GM19452 (cell line): ENCODE results near the gene ALPL.

ENCODE experiments used
- ATAC-seq: cut with Tn5 transposase; IDR thresholded peaks from one replicate; pipeline ENCODE4 v1.9.1; 2021; ENCODE audit not compliant: unreplicated experiment

Gene ALPL

GRCh38 chr1:21596174-21596573 lies 87.0 kb downstream of the ALPL start:
- ATAC-seq, result no peak

DNA sequence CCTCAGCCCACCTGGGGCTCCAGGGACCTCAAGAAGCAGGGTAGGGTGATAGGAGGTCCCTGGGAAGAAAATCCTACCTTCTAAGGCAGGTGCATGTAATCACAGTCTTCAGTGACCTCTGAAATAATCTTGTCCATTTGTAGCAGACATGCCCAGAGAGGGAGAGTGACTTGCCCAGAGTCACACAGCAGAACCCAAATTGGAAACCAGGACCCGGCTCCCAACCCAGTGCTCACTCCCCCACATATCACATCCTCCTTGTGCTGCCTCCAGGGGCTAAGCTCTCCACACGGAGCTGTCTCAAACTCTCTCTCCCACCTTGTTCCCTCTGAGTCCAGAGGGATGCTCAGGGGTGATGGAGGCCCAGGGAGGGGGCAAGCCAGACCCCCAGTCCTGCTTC lies 87.4 kb downstream of the ALPL start:
- no peak for ATAC-seq

DNA sequence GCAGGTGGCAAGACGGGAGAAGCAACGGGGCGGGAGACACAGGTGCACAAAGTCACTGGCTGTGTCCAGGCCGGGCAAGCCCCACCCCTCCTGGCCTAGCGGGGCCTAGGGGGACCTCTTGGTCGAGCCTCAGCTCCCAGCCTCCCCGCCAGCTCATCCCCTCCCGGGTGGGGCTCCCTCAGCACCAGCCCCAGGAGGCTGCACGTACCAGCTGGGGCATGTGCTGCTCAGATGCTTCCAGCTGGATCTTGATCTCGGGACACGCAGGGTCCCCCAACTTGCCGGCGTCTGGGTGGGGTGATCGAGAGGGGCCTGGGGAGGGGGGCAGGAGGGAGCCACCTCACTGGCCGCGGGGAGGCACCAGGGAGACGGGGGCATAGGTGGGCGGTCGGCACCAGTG lies 88.5 kb downstream of the ALPL start:
- ATAC-seq, result no peak

- ATAC-seq, result no peak
Observed at GRCh38 chr1:21598417-21598816, 89.2 kb downstream of the ALPL start.

- no peak for ATAC-seq
Observed at GRCh38 chr1:21598904-21599303, 89.7 kb downstream of the ALPL start.

DNA sequence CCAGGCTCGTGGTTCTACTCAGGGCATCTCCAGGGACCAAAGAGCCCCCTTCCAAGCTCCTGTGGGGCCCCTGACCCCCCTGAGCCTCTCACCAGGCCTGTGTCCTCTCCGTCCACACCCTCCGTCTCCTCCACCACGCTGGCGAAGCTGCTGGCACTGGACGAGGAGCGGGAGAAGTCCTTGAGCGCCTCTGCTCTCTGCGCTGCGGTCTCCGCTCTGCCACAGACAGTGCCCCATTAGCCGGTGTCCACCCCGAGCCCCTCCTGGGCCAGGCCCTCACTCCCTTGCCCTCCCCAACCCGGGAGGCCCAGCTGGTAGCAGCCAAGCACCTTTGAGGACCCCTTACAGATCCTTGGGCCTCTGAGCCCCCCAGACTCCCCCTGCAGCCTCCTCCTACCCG lies 90.2 kb downstream of the ALPL start:
- no peak for ATAC-seq

DNA sequence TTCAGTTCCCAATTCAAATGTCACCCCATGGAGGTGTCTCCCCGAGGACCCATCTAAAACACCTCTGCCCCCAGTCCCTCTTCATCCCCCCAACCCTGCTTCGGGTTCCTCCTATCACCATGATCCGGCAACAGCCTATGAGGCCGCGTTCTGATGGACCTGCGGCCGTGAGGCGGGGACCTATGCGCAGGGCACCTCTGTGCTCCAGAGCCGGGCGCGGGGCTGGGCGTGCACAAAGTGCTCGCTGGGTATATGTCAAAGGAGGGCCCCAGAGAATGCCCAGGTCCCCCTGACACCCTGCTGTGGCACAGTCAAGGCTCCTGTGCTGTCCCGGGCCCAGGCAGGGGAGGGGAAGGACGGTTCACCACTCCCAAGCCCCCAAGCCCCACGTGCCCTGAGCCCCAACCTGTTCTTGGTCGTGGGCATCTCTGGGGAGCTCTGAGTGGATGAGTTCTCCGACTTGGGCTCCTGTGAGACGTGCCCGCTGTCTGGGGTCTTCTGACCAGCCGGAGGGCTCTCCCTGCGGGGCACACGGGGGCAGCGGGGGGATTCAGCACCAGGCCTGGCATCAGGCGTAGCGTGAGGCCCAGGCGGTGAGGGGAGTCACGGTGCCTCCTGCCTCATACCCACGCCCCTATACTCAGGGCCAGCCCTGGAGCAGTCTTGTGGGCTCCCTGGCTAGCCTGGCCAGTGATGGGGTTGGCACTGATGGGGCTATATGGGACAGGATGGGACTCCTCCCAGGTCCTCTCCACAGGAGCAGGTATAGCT lies 92.2 kb downstream of the ALPL start:
- no peak for ATAC-seq

DNA sequence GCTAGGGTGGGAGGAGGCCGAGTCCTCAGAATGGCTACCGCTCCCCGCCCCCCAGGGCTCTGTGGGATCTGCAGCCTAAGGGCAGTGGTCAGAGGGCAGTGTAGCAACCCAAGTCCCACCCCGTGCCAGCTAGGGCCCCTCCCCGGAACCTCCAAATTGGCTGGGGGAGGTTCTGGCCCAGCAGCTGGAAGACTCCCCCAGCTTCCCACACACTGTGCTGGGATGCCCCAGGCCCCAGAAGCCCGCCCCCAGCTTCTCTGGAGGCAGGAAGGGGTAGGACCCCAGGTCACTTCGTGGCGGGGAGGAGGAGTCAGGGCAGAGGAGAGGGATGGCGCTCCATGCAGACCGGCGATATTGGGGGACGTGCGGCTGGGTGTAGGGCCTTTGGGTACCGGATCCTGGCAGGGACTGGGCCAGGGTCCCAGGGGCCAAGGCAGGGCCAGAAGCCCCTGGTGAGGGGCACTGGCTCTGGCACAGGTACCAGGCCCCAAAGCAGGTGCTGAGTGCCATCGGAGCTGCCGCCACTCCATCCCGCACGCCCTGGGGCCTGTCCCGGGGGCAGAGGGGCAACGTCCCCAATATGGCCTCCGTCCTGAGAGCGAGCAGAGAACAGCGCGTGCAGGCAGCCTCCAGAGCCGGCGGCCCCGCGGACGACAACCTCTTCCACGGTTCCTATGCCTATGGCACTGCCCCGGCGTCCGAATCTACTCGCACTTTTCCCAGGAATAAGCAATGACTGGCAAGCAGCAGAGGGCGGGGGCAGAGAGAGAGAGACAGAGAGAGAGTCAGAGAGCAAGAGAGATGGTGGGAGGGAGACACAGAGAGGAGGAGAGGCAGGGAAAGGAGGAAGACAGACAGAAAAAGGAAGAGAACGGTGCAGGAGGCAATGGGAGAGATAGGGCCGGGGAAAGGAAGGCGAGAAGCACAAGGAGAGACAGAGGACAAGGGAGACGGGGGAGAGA lies 94.2 kb downstream of the ALPL start:
- ATAC-seq, result no peak

GRCh38 chr1:21604208-21604957 lies 95.2 kb downstream of the ALPL start:
- no peak for ATAC-seq

DNA sequence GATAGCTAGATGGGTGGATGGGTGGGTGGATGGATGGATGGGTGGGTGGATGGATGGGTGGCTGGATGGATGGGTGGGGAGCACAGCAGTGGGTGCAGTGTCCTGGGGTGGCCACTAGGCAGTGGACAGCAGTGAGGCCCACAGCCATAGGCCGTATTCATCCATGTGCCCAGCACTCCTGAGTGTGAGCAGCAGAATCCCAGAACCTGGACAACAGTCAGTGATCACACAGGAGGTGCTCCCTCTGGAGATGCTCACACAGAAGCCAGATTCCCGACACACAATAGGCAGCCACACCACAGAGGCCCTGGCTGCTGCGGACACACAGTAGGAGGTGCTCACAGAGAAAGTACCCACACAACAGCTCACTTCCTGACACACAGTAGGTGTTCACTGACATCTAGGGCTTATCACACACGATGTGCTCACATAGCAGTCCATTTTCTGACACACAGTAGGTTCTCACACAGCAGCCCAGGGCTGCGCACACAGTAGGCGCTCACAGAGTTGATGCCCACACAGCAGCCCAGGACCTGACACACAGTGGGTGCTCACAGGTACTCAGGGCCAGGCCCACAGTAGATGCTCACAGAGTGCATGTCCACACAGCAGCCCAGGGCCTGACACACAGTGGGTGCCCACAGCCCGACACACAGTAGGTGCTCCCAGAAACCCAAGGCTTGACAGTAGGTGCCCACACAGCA lies 95.9 kb downstream of the ALPL start:
- ATAC-seq, result no peak

DNA sequence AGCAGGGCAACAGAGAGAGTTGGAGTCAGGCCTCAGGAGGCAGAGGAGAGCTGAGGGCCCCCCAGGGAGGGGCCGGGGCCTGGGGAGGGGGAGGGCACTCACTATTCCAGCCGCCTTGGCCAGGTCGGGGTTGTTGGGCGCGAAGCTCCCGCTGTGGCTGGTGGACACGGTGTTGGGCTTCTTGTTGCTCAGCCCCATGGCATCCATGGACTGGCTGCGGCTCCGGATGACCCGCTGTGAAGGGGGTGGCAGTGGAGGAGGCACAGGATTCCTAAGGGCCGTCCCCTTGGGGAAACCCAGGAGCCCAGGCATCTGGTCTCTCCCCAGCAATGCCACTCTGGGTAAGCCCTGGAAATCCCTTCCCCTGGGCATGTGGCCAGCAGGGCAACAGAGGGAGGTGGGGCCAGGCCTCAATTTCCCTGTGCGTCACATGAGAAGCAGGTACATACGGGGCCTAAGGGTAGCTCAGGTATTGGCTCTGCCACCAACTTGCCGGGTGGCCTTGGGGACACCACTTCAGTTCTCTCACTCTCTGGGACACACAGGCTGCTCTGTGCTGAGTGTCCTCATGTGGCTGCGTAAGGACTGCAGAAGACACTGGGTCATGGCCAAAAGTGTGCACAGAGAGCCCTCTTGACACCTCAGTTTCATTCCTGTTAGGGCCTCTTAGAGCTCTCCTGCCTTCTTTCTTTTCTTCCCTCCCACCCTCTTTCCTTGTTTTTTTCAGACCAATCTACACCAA lies 96.9 kb downstream of the ALPL start:
- no peak for ATAC-seq

- ATAC-seq, result no peak
Observed at GRCh38 chr1:21607549-21608529, 98.6 kb downstream of the ALPL start.

- ATAC-seq, result no peak
Observed at GRCh38 chr1:21608798-21609197, 99.6 kb downstream of the ALPL start.

DNA sequence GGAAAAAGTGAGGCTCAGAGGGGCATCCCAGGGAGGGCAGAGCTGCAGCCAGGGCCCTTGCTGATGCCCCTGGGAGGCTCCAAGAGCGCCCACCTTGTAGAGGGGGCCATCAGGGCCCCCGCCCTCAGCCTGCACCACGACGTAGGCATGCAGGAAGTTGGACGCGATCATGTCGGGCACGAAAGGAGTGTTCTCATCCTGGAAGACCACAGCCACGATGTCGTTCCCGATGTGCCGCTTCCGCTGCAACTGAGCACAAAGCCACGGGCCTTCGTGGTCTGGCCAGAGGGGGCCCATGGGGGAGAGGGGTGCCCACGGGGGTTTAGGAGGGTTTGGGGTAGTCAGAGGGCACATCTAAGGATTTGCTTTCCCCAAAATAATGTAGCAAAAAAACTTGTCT lies 100.8 kb downstream of the ALPL start:
- ATAC-seq, result no peak

GRCh38 chr1:21610989-21611785 lies 102.0 kb downstream of the ALPL start:
- no peak for ATAC-seq

DNA sequence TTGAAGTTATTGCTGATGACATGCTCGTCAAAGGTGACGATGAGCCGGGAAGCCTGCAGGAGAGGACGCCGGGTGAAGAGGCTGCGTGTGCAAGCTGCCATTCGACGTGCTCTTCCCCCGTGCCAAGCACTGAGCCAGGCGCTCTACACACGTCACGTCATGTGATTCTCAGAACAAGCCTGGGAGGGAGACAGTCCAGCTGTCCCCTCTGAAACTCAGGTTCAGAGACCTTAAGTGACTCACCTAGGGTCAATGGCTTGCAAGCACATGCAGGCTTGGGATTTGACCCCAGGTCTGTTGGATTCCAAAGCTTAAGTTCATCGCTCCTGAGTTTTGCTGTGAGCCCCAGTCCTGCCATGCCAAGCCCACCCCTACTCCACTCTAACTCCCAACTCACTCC lies 102.8 kb downstream of the ALPL start:
- no peak for ATAC-seq

DNA sequence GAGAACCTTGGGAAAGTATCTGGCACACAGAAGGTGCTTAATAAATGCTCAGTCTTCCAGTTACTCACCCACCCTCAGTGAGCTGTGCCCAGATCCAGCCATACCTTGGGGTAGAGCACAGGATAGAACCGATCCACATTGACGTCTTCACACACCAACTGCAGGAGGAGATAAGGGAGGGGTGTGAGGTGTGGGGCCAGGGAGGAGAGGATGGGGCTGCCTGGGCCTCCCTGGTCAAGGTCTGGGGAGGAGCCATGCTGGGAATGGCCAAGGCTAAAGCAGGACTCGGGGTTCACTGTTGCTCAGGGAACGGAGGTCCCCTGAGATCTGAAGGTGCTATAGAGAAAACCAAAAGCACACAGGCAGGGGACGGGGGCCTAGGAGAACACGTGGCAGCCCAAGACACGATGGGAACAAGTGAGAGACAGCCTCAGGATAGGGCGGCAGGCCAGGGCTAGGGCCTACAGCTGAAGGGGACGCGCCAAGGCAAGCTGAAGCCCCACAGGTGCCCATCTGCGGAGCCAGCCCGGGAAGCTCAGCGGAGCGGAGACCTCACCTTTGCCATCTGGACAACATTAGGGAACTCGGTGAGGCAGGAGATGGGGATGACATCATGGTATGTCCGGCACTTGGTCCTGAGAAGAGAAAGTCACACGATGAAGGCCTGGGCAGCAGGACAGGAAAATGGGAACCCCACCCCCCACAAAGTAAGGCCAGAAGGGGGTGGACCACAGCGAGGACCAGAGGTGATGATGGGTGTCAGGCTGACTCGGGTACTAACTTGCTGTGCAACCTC lies 104.0 kb downstream of the ALPL start:
- ATAC-seq, result no peak
